Measurements from ENCODE around the gene PRKACA.

- TF ChIP-seq CTCF (conservative IDR thresholded peaks at IDR 0.05; ENCODE audit: low read length) = peak; percentile 69
- TF ChIP-seq EZH2phosphoT487 (IDR thresholded peaks at IDR 0.05; ENCODE audit: borderline replicate concordance, low read depth, low read length) = no peak
These were observed 30.4 kb upstream of the PRKACA start for GRCh38 chr19:14147797-14148605.

Measured in OCI-LY7 (cell line).